Smooth muscle cell of trachea (primary cell): ENCODE results near the gene UFC1. TPM values are rescaled to one million over a fixed set of nuclear protein-coding genes. Genes with fewer than 3 reads are reported as not detected.

Experiments
- total RNA-seq: library from RNA; depleted of rRNA; stranded (reverse); fragments of >200 nt; gene quantifications from 2 replicates; pipeline ENCODE4 v1.2.1, GENCODE V29; 2014

The UFC1 gene
- 85.7 and 91.3 TPM in 2 replicates for total RNA-seq

GRCh38 chr1:161153682-161154337 is at the start of gene UFC1:
TSS of gene UFC1 (plus strand) at chr1:161153978. CDS start at chr1:161153998, 20 bp downstream.

GRCh38 chr1:161117759-161118581 is 35.8 kb upstream of the UFC1 start, which contains the start of the genes NIT1 and PFDN2:
TSS of gene NIT1 (plus strand) at chr1:161118105. CDS start at chr1:161118177, 72 bp downstream.
TSS of gene PFDN2 (minus strand) at chr1:161118037. CDS start at chr1:161118026, 11 bp downstream.

GRCh38 chr1:161132410-161133219 is 21.2 kb upstream of the UFC1 start, which contains the start of gene DEDD:
TSS of gene DEDD (minus strand) at chr1:161132667. CDS start at chr1:161124462, 8,205 bp downstream.

GRCh38 chr1:161159087-161159912 is 5.5 kb downstream of the UFC1 start, which contains the start of gene USP21:
TSS of gene USP21 (plus strand) at chr1:161159500. CDS start at chr1:161160641, 1,141 bp downstream.

GRCh38 chr1:161165742-161166668 is 12.2 kb downstream of the UFC1 start, which contains the start of gene PPOX:
TSS of gene PPOX (plus strand) at chr1:161166426. CDS start at chr1:161166848, 422 bp downstream.

GRCh38 chr1:161177112-161177935 is 23.5 kb downstream of the UFC1 start, which contains the start of gene B4GALT3:
TSS of gene B4GALT3 (minus strand) at chr1:161177507. CDS start at chr1:161176060, 1,447 bp downstream.

GRCh38 chr1:161198897-161199431 is 45.2 kb downstream of the UFC1 start, which contains the start of gene ADAMTS4:
TSS of gene ADAMTS4 (minus strand) at chr1:161199054. CDS start at chr1:161198627, 427 bp downstream.

GRCh38 chr1:161201836-161202712 is 48.3 kb downstream of the UFC1 start, which contains the start of gene NDUFS2:
TSS of gene NDUFS2 (plus strand) at chr1:161202367. CDS start at chr1:161202386, 19 bp downstream.

Other genes with a start within 250 kb of the UFC1 start
- not detected in 2 replicates for gene ITLN2, start 199.2 kb upstream of the UFC1 start, total RNA-seq
- gene F11R, start 132.8 kb upstream of the UFC1 start, total RNA-seq: 5.1 and 8.9 TPM in 2 replicates
- gene TSTD1, start 115.0 kb upstream of the UFC1 start, total RNA-seq: 10.6 and 34.8 TPM in 2 replicates
- 72.8 and 75.5 TPM in 2 replicates for gene USF1, start 108.0 kb upstream of the UFC1 start, total RNA-seq
- gene ARHGAP30, start 84.1 kb upstream of the UFC1 start, total RNA-seq: not detected in 2 replicates
- under 0.01 and 0.17 TPM in 2 replicates for gene NECTIN4, start 64.4 kb upstream of the UFC1 start, total RNA-seq
- gene KLHDC9, start 55.6 kb upstream of the UFC1 start, total RNA-seq: 1.9 and 4.5 TPM in 2 replicates
- gene PFDN2, start 35.9 kb upstream of the UFC1 start, total RNA-seq: 17.0 and 36.5 TPM in 2 replicates
- gene NIT1, start 35.9 kb upstream of the UFC1 start, total RNA-seq: 21.4 and 40.4 TPM in 2 replicates
- gene DEDD, start 21.3 kb upstream of the UFC1 start, total RNA-seq: 29.4 and 35.9 TPM in 2 replicates
- gene USP21, start 5.5 kb downstream of the UFC1 start, total RNA-seq: 10.9 and 12.6 TPM in 2 replicates
- gene PPOX, start 12.4 kb downstream of the UFC1 start, total RNA-seq: 7.8 and 14.3 TPM in 2 replicates
- 13.8 and 18.0 TPM in 2 replicates for gene B4GALT3, start 23.5 kb downstream of the UFC1 start, total RNA-seq
- gene ADAMTS4, start 45.1 kb downstream of the UFC1 start, total RNA-seq: 2.3 and 3.1 TPM in 2 replicates
- 180 and 202 TPM in 2 replicates for gene NDUFS2, start 48.4 kb downstream of the UFC1 start, total RNA-seq
- gene FCER1G, start 61.3 kb downstream of the UFC1 start, total RNA-seq: 0.58 TPM in 1 of 2 replicates, not detected in the other
- not detected in 2 replicates for gene APOA2, start 69.7 kb downstream of the UFC1 start, total RNA-seq
- gene TOMM40L, start 72.1 kb downstream of the UFC1 start, total RNA-seq: 10.5 and 13.6 TPM in 2 replicates
- not detected in 2 replicates for gene NR1I3, start 84.2 kb downstream of the UFC1 start, total RNA-seq
- not detected in 2 replicates for gene PCP4L1, start 104.8 kb downstream of the UFC1 start, total RNA-seq
- gene MPZ, start 156.0 kb downstream of the UFC1 start, total RNA-seq: 0.87 and 0.99 TPM in 2 replicates
- 29.6 and 38.7 TPM in 2 replicates for gene SDHC, start 160.4 kb downstream of the UFC1 start, total RNA-seq
- gene CFAP126, start 213.9 kb downstream of the UFC1 start, total RNA-seq: not detected in 2 replicates